Thymus (tissue), 11 donors: Measurements from ENCODE around the gene MSH6. TPM values are rescaled to one million over a fixed set of nuclear protein-coding genes. Genes with fewer than 3 reads are reported as not detected.

Source experiments
- DNase-seq, 9 donors: peaks; one replicate each; pipeline ENCODE4 v3.0.0-alpha.2; 2013; ENCODE audit warnings: low spot score in 9 of 9, low read depth in 6 of 9, missing footprints in 1 of 9
- H3K27ac ChIP-seq, 2 donors: one replicate each; pipeline ENCODE4 v1.5.1; 2013; ENCODE audit warnings: control low read depth in 1 of 2, low read depth in 1 of 2, low read length in 1 of 2, mild to moderate bottlenecking in 1 of 2, moderate library complexity in 1 of 2
- H3K27me3 ChIP-seq, 2 donors: one replicate each; pipeline ENCODE4 v1.5.1; 2013; ENCODE audit warnings: low read length in 1 of 2; ENCODE audit not compliant: control insufficient read depth in 2 of 2, insufficient read depth in 1 of 2
- H3K36me3 ChIP-seq, 2 donors: one replicate each; pipeline ENCODE4 v1.5.1; 2013; ENCODE audit warnings: low read length in 1 of 2, mild to moderate bottlenecking in 1 of 2, moderate library complexity in 1 of 2; ENCODE audit not compliant: control insufficient read depth in 2 of 2, insufficient read depth in 2 of 2
- H3K4me1 ChIP-seq, 2 donors: one replicate each; pipeline ENCODE4 v1.5.1; 2013; ENCODE audit warnings: low read length in 2 of 2; ENCODE audit not compliant: control insufficient read depth in 2 of 2, insufficient read depth in 2 of 2
- H3K4me3 ChIP-seq, 2 donors: one replicate each; pipeline ENCODE4 v1.5.1; 2013; ENCODE audit warnings: low read length in 2 of 2, control low read depth in 1 of 2, mild to moderate bottlenecking in 1 of 2
- H3K9me3 ChIP-seq, 2 donors: one replicate each; pipeline ENCODE4 v1.5.1; 2013; ENCODE audit warnings: low read length in 1 of 2, mild to moderate bottlenecking in 1 of 2; ENCODE audit not compliant: control insufficient read depth in 2 of 2, insufficient read depth in 1 of 2
- WGBS: extraction: QIAGEN DNeasy Blood & Tissue Kit; methylation state at CpG from one replicate; pipeline ENCODE4 v1.1.7; 2013; 5-methylcytosine and 5-hydroxymethylcytosine counted together
- polyA plus RNA-seq: library from polyadenylated mRNA; stranded (reverse); fragments of 200-250 nt; gene quantifications from one replicate; pipeline ENCODE4 v1.2.3, GENCODE V29; 2013
- total RNA-seq: library from RNA; stranded (reverse); fragments of 120-200 nt; gene quantifications from one replicate; pipeline ENCODE4 v1.2.4, GENCODE V29; 2013
- donor health status: healthy.

MSH6 gene
- total and polyA plus RNA-seq, 2 donors: 16.4 to 76.7 TPM

DNA sequence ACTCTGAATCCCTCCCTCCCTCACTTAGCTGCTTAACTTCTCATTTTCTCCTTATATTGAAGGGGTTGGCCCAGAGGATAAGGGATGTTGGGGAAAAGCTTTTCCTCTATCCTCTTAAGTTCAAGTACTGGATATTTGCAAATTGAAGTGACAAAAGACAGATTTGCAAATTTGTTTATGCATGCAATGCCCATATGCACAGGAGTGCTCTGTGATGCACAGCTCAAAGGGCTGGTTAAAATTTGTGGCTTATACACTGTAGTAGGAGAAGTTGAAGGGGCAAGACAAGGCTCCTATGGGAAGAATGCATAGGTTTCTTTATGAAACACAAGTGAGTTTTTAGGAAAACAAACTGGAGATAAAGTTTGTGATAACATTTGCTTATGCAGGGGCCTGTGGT is 8.4 kb upstream of the MSH6 start:
- peaks cover 0 to 4% of the 10 kb centered on the region in 2 donors for H3K9me3 ChIP-seq
- H3K27me3 ChIP-seq: no peaks in the 10 kb centered on the region

DNA sequence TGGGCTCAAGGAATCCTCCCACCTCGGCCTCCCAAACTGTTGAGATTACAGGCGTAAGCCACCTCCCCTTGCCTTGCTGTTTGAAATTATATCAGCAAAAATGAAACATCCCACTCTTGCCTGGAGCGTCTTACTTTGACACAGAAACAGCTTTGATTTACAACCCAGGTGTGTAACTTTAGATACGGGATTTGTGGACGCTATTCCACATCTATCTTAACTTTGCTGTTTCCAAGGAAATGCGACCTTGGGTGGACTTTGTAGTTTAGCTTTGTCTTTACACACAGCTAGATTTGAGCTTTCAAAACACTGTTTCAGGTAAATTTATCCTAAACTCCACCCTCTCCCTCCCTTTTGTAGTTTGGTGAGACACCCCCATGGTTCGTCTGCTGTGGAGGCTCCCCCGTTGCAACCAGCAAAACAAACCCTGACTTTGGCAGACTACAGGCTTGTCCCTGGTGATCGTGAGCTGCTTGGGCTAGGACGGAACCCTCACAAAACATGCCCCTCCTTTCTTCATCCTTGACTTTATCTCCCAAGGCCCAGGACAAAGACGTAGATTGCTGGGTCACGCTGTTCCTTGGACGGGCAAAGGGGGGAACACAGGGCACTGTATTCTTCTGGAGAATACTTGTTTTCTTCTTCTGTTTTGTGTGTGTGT is 5.5 kb upstream of the MSH6 start:
- DNase-seq: no peak
- Histone ChIP-seq H3K4me1 (peaks cover 0 to 4% of the 10 kb centered on the region in 2 donors), H3K9me3 (no peaks in the 10 kb centered on the region), H3K27me3 (no peaks in the 10 kb centered on the region), H3K36me3 (no peaks in the 10 kb centered on the region), H3K4me3 (no peak overlapping the region), H3K27ac (no peak overlapping the region)
- WGBS: 94% methylated on average over 13 of the region's 13 CpGs

More for the DNA sequence above, 8.4 kb upstream of the MSH6 start:
- H3K4me3 ChIP-seq: no peak overlapping the region
- no peak for DNase-seq
- no peaks in the 10 kb centered on the region for H3K36me3 ChIP-seq
- H3K4me1 ChIP-seq: no peaks in the 10 kb centered on the region
- H3K27ac ChIP-seq: no peak overlapping the region

DNA sequence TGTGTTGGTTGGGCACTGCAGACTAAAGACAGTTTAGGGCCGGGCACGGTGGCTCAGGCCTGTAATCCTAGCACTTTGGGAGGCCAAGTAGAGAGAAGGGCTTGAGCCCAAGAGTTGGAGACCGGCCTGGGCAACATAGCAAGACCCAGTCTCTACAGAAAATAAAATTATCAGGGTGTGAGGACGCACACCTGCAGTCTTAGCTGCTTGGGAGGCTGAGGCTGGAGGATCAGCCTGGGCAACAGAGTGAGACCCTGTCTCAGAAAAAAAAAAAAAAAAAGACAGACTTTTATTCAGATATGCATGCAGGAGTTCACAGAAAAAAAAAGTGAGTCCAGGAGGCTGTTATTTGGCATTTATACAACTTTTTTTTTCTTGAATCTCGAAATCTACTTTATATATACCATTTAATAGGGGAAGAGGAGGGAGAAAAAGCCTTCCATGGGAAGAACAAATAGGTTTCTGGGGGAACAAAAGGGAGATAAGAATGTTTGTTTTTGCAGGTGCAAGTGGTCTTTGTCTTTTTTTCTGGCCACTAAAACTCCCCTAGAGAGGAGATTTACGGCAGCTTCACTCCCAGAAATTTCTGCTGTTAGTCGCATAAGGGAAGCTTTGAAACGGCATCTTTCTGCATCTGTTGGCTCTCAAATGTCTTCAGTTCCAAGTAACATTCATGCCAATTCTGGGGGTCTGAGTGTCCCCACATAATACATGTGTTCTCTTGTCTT is 4.1 kb upstream of the MSH6 start:
- Histone ChIP-seq H3K36me3 (no peaks in the 10 kb centered on the region), H3K27ac (no peak overlapping the region), H3K4me1 (peaks cover 0 to 4% of the 10 kb centered on the region in 2 donors), H3K27me3 (no peaks in the 10 kb centered on the region), H3K9me3 (no peaks in the 10 kb centered on the region), H3K4me3 (no peak overlapping the region)
- no peak for DNase-seq
- 96% methylated on average over 8 of the region's 8 CpGs for WGBS

DNA sequence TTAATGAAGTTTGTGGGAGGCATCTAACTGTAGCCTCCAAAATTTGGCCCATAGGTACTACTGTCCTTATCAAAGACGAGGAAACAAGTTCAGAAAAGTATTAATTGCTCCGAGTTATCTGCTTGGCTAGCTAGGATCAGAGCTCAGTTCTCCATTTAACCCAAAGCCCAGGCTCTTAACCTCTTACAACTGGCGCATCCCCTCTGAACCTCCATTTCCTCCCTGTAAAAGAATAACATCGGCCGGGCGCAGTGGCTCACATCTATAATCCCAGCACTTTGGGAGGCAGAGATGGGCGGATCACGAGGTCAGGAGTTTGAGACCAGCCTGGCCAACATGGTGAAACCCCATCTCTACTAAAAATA is 3.5 kb upstream of the MSH6 start:
- Histone ChIP-seq H3K4me3 (no peak overlapping the region), H3K9me3 (no peaks in the 10 kb centered on the region), H3K4me1 (peaks cover 3 to 7% of the 10 kb centered on the region in 2 donors), H3K36me3 (no peaks in the 10 kb centered on the region), H3K27me3 (no peaks in the 10 kb centered on the region), H3K27ac (no peak overlapping the region)
- no peak for DNase-seq
- 98% methylated on average over 8 of the region's 8 CpGs for WGBS

DNA sequence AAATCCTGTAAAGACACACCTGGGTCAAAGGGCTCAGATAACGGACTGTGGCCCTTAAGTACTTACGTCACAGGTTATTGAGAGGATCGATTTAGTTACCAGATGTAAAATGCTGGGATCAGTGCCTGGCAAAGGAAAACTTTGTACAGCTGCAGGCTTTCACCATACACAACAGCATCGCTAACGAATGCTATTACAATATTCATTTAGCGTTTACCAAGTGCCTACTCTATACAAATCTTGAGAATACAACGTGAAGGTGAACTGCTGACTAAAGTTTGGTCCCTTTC is 619 bp upstream of the MSH6 start:
- Histone ChIP-seq H3K4me1 (peaks cover 5 to 24% of the 10 kb centered on the region in 2 donors), H3K27me3 (no peaks in the 10 kb centered on the region), H3K4me3 (peak overlapping the region; percentile 82 to 87), H3K9me3 (no peaks in the 10 kb centered on the region), H3K27ac (peak overlapping the region; percentile 75 to 83), H3K36me3 (peaks cover 0 to 14% of the 10 kb centered on the region in 2 donors)
- 17% methylated on average over 7 of the region's 7 CpGs for WGBS
- DNase-seq: peak in 1 of 9 donors; percentile 17

DNA sequence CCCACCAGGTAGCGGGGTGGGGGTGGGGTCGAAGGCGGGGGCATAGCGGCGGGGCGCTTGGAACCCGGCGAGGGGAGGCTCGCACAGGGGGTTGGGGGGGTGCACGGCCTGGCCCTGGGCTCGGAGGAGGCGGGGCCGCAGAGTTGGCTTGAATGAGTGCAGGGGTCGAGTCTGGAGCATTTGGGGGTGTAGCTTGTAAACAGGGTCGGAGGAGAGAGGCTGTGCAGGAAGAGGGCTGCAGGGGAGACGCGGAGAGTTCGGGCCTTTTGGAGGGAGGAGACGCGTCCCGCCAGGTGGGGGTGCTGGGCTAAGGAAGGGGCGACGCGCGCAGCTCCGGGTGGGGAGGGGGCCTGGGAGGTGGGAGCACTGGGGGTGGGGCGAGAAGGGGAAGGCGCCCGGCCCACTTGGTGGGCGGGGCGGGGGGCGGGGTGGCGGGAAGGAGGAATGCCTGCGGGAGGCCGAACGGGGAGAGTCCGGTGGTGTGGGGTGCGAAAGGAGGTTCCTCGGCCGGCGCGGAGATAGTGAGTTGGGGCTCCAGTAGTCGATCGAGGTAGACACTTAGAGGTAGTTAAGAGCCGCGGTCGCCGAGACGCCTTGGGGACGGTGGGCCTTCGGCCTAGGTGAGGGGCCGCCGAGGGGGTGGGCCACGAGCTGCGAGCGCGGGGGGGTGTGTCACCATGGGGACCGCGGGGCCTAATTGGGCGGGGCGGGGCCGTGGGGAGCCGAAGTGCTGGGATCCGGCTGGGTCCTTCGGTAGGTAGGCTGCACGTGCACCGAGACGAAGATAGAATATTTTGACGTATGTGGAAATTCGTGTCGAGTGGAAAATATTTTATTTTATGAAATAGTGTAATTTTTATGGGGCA is 774 bp downstream of the MSH6 start:
- H3K27me3 ChIP-seq: no peaks in the 10 kb centered on the region
- H3K9me3 ChIP-seq: no peaks in the 10 kb centered on the region
- peak overlapping the region; percentile 92 to 93 for H3K27ac ChIP-seq
- peaks cover 0 to 16% of the 10 kb centered on the region in 2 donors for H3K36me3 ChIP-seq
- H3K4me1 ChIP-seq: peaks cover 5 to 24% of the 10 kb centered on the region in 2 donors
- peak overlapping the region; percentile 78 to 87 for H3K4me3 ChIP-seq
- WGBS: under 1% methylated on average over 71 of the region's 71 CpGs
- peak; percentile 29 to 86 (median 62) for DNase-seq

DNA sequence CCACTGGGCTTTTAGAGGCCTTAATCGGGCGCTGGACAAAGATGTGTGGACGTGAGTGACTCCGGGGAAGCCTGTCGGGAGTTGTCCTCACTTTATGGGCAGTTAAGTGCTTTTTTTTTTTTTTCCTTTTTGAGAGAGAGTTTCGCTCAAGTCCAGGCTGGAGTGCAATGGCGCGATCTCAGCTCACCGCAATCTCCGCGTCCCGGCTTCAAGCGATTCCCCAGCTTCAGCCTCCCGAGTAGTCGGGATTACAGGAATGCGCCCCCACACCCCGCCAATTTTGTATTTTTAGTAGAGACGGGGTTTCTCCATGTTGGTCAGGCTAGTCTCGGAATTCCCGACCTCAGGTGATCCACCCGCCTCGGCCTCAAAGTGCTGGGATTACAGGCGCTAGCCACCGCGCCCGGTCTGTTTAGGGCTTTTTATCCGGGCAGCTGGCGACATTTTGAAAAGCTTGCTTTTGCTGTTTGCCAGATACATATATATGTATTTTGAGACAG is 1.5 kb downstream of the MSH6 start:
- peak overlapping the region in 1 of 2 donors; percentile 72 for H3K27ac ChIP-seq
- 62% methylated on average over 28 of the region's 28 CpGs for WGBS
- H3K27me3 ChIP-seq: no peaks in the 10 kb centered on the region
- peaks cover 0 to 17% of the 10 kb centered on the region in 2 donors for H3K36me3 ChIP-seq
- H3K9me3 ChIP-seq: no peaks in the 10 kb centered on the region
- peak overlapping the region; percentile 78 to 87 for H3K4me3 ChIP-seq
- DNase-seq: peak in 1 of 9 donors; percentile 3
- peaks cover 5 to 24% of the 10 kb centered on the region in 2 donors for H3K4me1 ChIP-seq

DNA sequence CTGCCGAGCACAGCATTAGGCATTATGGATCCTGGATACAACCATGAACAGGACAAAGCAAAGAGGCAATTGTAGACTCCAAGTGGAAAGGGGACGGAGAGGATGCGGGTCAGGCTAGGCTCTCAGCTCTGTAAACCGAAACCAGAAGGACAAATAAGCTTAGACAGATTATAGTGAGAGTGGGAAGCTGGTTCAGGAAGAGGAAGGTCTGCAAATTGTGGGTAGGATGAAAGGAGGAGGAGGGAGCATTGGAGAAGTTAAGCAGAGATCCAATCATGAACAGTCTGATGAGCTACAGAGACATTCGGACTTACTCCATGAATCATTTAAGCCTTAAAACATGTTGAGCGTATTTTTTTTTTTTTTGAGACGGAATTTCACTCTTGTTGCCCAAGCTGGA is 3.0 kb downstream of the MSH6 start:
- Histone ChIP-seq H3K36me3 (peaks cover 3 to 28% of the 10 kb centered on the region in 2 donors), H3K9me3 (no peaks in the 10 kb centered on the region), H3K27ac (no peak overlapping the region), H3K4me1 (peaks cover 5 to 24% of the 10 kb centered on the region in 2 donors), H3K27me3 (no peaks in the 10 kb centered on the region), H3K4me3 (no peak overlapping the region)
- DNase-seq: no peak
- WGBS: 38% methylated on average over 7 of the region's 7 CpGs
